Mesendoderm (in vitro differentiated cells): ENCODE measurements around the gene RPN2.

Experiments
- DNase-seq: peaks from one replicate; pipeline ENCODE4 v3.0.0; 2013
- H2AK5ac ChIP-seq: 2 replicates; pipeline ENCODE4 v1.6.1; 2013; ENCODE audit warnings: low read length, inconsistent platforms
- H2BK120ac ChIP-seq: 2 replicates; pipeline ENCODE4 v1.6.1; 2013; ENCODE audit warnings: low read depth, mild to moderate bottlenecking, low read length, moderate library complexity, mixed read lengths
- H2BK15ac ChIP-seq: replicated peaks from 2 replicates; pipeline ENCODE4 v1.6.1; 2013; ENCODE audit warnings: low read depth, mild to moderate bottlenecking, moderate library complexity
- H2BK5ac ChIP-seq: 2 replicates; pipeline ENCODE4 v1.6.1; 2013; ENCODE audit warnings: low read length, inconsistent platforms
- H3K18ac ChIP-seq: 2 replicates; pipeline ENCODE4 v1.6.1; 2013; ENCODE audit warnings: mild to moderate bottlenecking, low read length, mixed read lengths
- H3K23ac ChIP-seq: one replicate; pipeline ENCODE4 v1.6.1; 2013; ENCODE audit warnings: low read length
- H3K27ac ChIP-seq: 2 replicates; pipeline ENCODE4 v1.5.1; 2013; ENCODE audit warnings: low read depth, mild to moderate bottlenecking, inconsistent platforms, low read length, moderate library complexity
- H3K27me3 ChIP-seq: 2 replicates; pipeline ENCODE4 v1.6.1; 2013; ENCODE audit warnings: low read length, control low read depth, mild to moderate bottlenecking, inconsistent platforms; ENCODE audit not compliant: insufficient read depth, poor library complexity
- H3K36me3 ChIP-seq: 2 replicates; pipeline ENCODE4 v1.6.1; 2013; ENCODE audit warnings: low read length, inconsistent platforms; ENCODE audit not compliant: control insufficient read depth, insufficient read depth
- H3K4ac ChIP-seq: one replicate; pipeline ENCODE4 v1.6.1; 2013; ENCODE audit warnings: low read depth, mild to moderate bottlenecking, low read length, moderate library complexity
- H3K4me1 ChIP-seq: 2 replicates; pipeline ENCODE4 v1.6.1; 2013; ENCODE audit warnings: low read depth, low read length, inconsistent platforms; ENCODE audit not compliant: control insufficient read depth
- H3K4me2 ChIP-seq: 2 replicates; pipeline ENCODE4 v1.6.1; 2013; ENCODE audit warnings: low read length
- H3K4me3 ChIP-seq: 2 replicates; pipeline ENCODE4 v1.5.1; 2013; ENCODE audit warnings: mild to moderate bottlenecking, low read length
- H3K56ac ChIP-seq: one replicate; pipeline ENCODE4 v1.6.1; 2013; ENCODE audit warnings: low read length
- H3K79me1 ChIP-seq: 2 replicates; pipeline ENCODE4 v1.6.1; 2013; ENCODE audit warnings: low read length, inconsistent platforms
- H3K79me2 ChIP-seq: 2 replicates; pipeline ENCODE4 v1.6.1; 2013; ENCODE audit warnings: mild to moderate bottlenecking, low read length; ENCODE audit not compliant: control insufficient read depth, insufficient read depth
- H3K9ac ChIP-seq: 2 replicates; pipeline ENCODE4 v1.6.1; 2013; ENCODE audit warnings: low read length, inconsistent platforms
- H4K5ac ChIP-seq: one replicate; pipeline ENCODE4 v1.6.1; 2013; ENCODE audit warnings: low read length
- H4K8ac ChIP-seq: one replicate; pipeline ENCODE4 v1.6.1; 2013; ENCODE audit warnings: low read depth, mild to moderate bottlenecking, control low read depth, low read length, moderate library complexity
- WGBS: extraction: QIAGEN DNeasy Blood & Tissue Kit; methylation state at CpG from one replicate; pipeline ENCODE4 v1.1.7; 2013; ENCODE audit warnings: low lambda C conversion rate, missing lambda C conversion rate; ENCODE audit not compliant: insufficient coverage; ENCODE audit errors: extremely low coverage; 5-methylcytosine and 5-hydroxymethylcytosine counted together

RPN2 gene

GRCh38 chr20:37155987-37156386 lies 23.1 kb upstream of the RPN2 start:
- no peak overlapping the region for H2BK15ac ChIP-seq
- no peak overlapping the region for H3K4me2 ChIP-seq
- H3K4me1 ChIP-seq: no peaks in the 10 kb centered on the region
- no peak overlapping the region for H4K8ac ChIP-seq
- no peaks in the 10 kb centered on the region for H3K79me1 ChIP-seq
- no peak overlapping the region for H2AK5ac ChIP-seq
- no peak for DNase-seq
- H4K5ac ChIP-seq: no peak overlapping the region
- H3K4ac ChIP-seq: no peak overlapping the region
- H3K18ac ChIP-seq: no peak overlapping the region
- no peak overlapping the region for H3K56ac ChIP-seq
- H3K27ac ChIP-seq: no peak overlapping the region
- H3K4me3 ChIP-seq: no peak overlapping the region
- no peak overlapping the region for H2BK5ac ChIP-seq
- no peaks in the 10 kb centered on the region for H3K27me3 ChIP-seq
- H2BK120ac ChIP-seq: no peak overlapping the region
- H3K9ac ChIP-seq: no peak overlapping the region
- no peaks in the 10 kb centered on the region for H3K36me3 ChIP-seq
- no peaks in the 10 kb centered on the region for H3K79me2 ChIP-seq
- no peak overlapping the region for H3K23ac ChIP-seq
- no CpG with 5 or more reads among the region's 9 CpGs for WGBS

DNA sequence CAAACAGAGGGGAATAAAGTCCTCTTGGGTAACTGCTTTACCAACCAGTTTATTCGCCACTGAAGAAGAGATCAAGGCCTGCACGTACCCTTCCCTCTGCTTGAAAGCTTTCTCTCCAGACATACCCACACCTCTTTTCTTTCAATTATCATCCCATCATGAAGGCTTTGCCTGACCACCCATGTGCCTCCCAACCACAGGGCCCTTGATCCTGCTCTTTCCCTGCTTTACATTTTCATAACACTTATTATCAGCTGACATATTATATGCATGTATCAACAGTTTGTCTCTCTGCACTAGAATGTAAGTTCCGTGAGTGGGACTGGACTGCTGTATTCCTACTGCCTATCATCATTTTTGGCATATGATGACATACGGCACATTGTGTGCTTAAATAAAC lies 20.9 kb upstream of the RPN2 start:
- Histone ChIP-seq H2BK15ac (no peak overlapping the region), H3K79me1 (no peaks in the 10 kb centered on the region), H2AK5ac (no peak overlapping the region), H3K4me3 (no peak overlapping the region), H2BK5ac (no peak overlapping the region), H3K23ac (no peak overlapping the region), H3K27ac (no peak overlapping the region), H3K79me2 (no peaks in the 10 kb centered on the region), H4K8ac (no peak overlapping the region), H3K4me1 (no peaks in the 10 kb centered on the region), H4K5ac (no peak overlapping the region), H3K4ac (no peak overlapping the region), H3K18ac (no peak overlapping the region), H2BK120ac (no peak overlapping the region), H3K27me3 (no peaks in the 10 kb centered on the region), H3K9ac (no peak overlapping the region), H3K36me3 (no peaks in the 10 kb centered on the region), H3K4me2 (no peak overlapping the region), H3K56ac (no peak overlapping the region)
- no CpG with 5 or more reads among the region's 4 CpGs for WGBS
- DNase-seq: no peak

DNA sequence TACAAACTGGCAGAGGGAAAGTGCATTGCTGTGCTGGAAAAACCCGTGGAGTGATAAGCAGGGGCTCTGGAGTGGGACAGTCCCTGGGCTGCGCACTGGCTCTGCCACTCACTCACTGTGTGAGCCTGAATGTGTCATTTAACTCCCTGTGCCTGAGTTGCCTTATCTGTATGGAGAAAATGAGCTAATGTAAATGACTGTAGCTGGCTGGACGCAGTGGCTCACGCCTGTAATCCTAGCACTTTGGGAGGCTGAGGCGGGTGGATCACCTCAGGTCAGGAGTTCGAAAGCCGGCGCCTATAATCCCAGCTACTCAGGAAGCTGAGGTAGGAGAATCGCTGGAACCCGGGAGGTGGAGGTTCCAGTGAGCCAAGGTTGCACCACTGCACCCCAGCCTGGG lies 18.4 kb upstream of the RPN2 start:
- no peak overlapping the region for H3K56ac ChIP-seq
- no peaks in the 10 kb centered on the region for H3K79me2 ChIP-seq
- no peak overlapping the region for H3K4ac ChIP-seq
- H3K36me3 ChIP-seq: no peaks in the 10 kb centered on the region
- DNase-seq: no peak
- WGBS: no CpG with 5 or more reads among the region's 10 CpGs
- no peak overlapping the region for H2BK5ac ChIP-seq
- H3K4me3 ChIP-seq: no peak overlapping the region
- H4K5ac ChIP-seq: no peak overlapping the region
- H3K27me3 ChIP-seq: no peaks in the 10 kb centered on the region
- H3K79me1 ChIP-seq: no peaks in the 10 kb centered on the region
- no peak overlapping the region for H3K27ac ChIP-seq
- no peak overlapping the region for H2BK120ac ChIP-seq
- no peaks in the 10 kb centered on the region for H3K4me1 ChIP-seq
- no peak overlapping the region for H3K4me2 ChIP-seq
- H3K23ac ChIP-seq: no peak overlapping the region
- H2AK5ac ChIP-seq: no peak overlapping the region
- no peak overlapping the region for H2BK15ac ChIP-seq
- H3K18ac ChIP-seq: no peak overlapping the region
- no peak overlapping the region for H4K8ac ChIP-seq
- H3K9ac ChIP-seq: no peak overlapping the region

DNA sequence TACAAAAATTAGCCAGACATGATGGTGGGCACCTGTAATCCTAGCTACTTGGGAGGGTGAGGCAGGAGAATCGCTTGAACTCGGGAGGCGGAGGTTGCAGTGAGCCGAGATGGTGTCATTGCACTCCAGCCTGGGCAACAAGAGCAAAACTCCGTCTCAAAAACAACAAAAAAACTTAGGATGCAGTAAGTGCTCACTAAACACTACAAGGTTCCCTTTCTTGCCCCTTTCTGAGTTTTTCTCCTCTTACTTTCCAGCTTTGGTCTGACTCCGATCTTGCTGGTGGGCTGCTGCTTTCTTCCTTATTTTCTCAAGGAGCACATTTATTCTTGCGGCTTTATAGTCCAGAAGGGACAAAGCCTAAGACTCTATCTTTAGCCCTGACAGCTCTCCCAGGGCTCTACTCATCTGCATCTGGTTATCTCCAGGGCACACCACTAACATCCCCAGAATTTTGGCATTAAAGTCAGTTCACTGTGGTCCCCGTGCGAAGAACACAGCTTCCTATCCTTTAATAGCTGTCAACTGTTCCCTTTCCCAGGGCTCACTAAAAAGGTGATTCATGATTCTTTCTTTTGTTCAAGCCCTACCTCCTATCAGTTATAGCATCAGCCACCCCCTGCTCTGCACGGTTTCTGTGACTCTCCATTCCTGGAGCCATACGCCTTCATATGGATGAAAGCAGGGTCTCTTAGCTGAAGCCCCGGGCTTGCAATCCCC lies 17.1 kb upstream of the RPN2 start:
- WGBS: no CpG with 5 or more reads among the region's 12 CpGs
- Histone ChIP-seq H2BK15ac (no peak overlapping the region), H3K79me2 (no peaks in the 10 kb centered on the region), H3K23ac (no peak overlapping the region), H3K4me1 (no peaks in the 10 kb centered on the region), H3K36me3 (no peaks in the 10 kb centered on the region), H4K8ac (no peak overlapping the region), H2AK5ac (no peak overlapping the region), H3K4me3 (no peak overlapping the region), H3K9ac (no peak overlapping the region), H2BK5ac (no peak overlapping the region), H3K79me1 (no peaks in the 10 kb centered on the region), H3K56ac (no peak overlapping the region), H3K4me2 (no peak overlapping the region), H3K27ac (no peak overlapping the region), H3K27me3 (no peaks in the 10 kb centered on the region), H3K18ac (no peak overlapping the region), H4K5ac (no peak overlapping the region), H3K4ac (no peak overlapping the region), H2BK120ac (no peak overlapping the region)
- peak; percentile 17 for DNase-seq

DNA sequence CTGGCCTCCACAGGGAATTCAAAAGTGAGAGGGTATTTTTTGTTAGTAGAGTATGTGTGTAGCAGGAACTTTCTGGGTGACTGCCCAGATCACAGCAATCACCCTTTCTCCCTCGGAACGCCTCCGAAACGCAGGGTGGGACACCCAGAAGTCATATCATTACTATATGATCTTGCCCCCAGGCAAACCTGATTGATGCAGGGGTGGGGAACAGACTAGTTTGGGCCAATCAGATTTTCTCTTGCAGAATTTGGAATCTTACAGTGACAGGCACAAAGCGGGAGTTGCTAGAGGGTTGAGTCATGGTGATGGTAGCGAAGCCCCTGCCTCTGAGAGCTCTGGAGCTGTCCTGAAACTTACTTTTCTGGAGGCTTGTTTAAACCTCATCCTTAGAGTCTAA lies 16.5 kb upstream of the RPN2 start:
- Histone ChIP-seq H3K18ac (no peak overlapping the region), H3K27me3 (no peaks in the 10 kb centered on the region), H3K36me3 (no peaks in the 10 kb centered on the region), H3K23ac (no peak overlapping the region), H3K79me1 (no peaks in the 10 kb centered on the region), H3K9ac (no peak overlapping the region), H4K5ac (no peak overlapping the region), H3K79me2 (no peaks in the 10 kb centered on the region), H2BK5ac (no peak overlapping the region), H3K56ac (no peak overlapping the region), H3K4ac (no peak overlapping the region), H3K4me3 (no peak overlapping the region), H2BK15ac (no peak overlapping the region), H2BK120ac (no peak overlapping the region), H3K4me1 (no peaks in the 10 kb centered on the region), H3K4me2 (no peak overlapping the region), H4K8ac (no peak overlapping the region), H2AK5ac (no peak overlapping the region), H3K27ac (no peak overlapping the region)
- peak; percentile 31 for DNase-seq
- no CpG with 5 or more reads among the region's 6 CpGs for WGBS
